H1 (cell line): Measurements from ENCODE around the gene ACAP3. TPM values are rescaled to one million over a fixed set of nuclear protein-coding genes. Genes with fewer than 3 reads are reported as not detected.

Experiments used
- CTCF ChIA-PET: fragments of 300-600 bp; sonication (Branson Sonifier 250); formaldehyde crosslinking; loops from one replicate; lab custom pipeline; 2021; ENCODE audit not compliant: partially characterized antibody; lab: Charles Lee
- POLR2A ChIA-PET: fragments of 300-600 bp; sonication (Branson Sonifier 250); formaldehyde crosslinking; loops from one replicate; lab custom pipeline; 2021; ENCODE audit warnings: inconsistent platforms; ENCODE audit not compliant: partially characterized antibody; lab: Charles Lee
- DNase-seq, 2 experiments: peaks; one replicate each; pipeline versions ENCODE4 v3.0.0 to v3.0.0-alpha.2; 2010 to 2022; ENCODE audit warnings: low spot score in 2 of 2, low read depth in 1 of 2, mixed read lengths in 1 of 2
- FAIRE-seq: peaks from 2 replicates; lab custom pipeline; 2011; peaks lifted over from hg19 to GRCh38; lab: Jason Lieb, UNC
- H2AFZ ChIP-seq: 2 replicates; pipeline ENCODE4 v1.8.1; 2012; ENCODE audit warnings: low read length, inconsistent platforms
- H2AK5ac ChIP-seq: 2 replicates; pipeline ENCODE4 v1.6.1; 2013; ENCODE audit warnings: low read depth, low read length
- H2BK120ac ChIP-seq: replicated peaks from 2 replicates; pipeline ENCODE3; 2013; ENCODE audit warnings: low read depth, low read length, inconsistent platforms
- H2BK12ac ChIP-seq: 2 replicates; pipeline ENCODE4 v1.6.1; 2013; ENCODE audit warnings: low read depth, low read length
- H2BK15ac ChIP-seq: 2 replicates; pipeline ENCODE4 v1.6.1; 2013; ENCODE audit warnings: low read length
- H2BK20ac ChIP-seq: 2 replicates; pipeline ENCODE4 v1.6.1; 2013; ENCODE audit warnings: low read length
- H2BK5ac ChIP-seq: 2 replicates; pipeline ENCODE4 v1.6.1; 2013; ENCODE audit warnings: low read depth, low read length
- H3K14ac ChIP-seq: 2 replicates; pipeline ENCODE4 v1.6.1; 2013; ENCODE audit warnings: inconsistent platforms; ENCODE audit not compliant: insufficient read length
- H3K18ac ChIP-seq: 2 replicates; pipeline ENCODE4 v1.6.1; 2013; ENCODE audit warnings: low read length; ENCODE audit errors: extremely low read depth
- H3K23ac ChIP-seq: 2 replicates; pipeline ENCODE4 v1.6.1; 2013; ENCODE audit warnings: inconsistent platforms; ENCODE audit not compliant: insufficient read length
- H3K23me2 ChIP-seq: 2 replicates; pipeline ENCODE4 v1.6.1; 2013; ENCODE audit warnings: low read depth, low read length
- H3K27ac ChIP-seq: 2 replicates; pipeline ENCODE4 v1.6.1; 2011; ENCODE audit warnings: low read depth, low read length, inconsistent platforms
- H3K27me3 ChIP-seq, 4 experiments: replicated peaks in 1 of 4; 1 replicate in 1 of 4; 2 replicates in 3 of 4; pipeline versions ENCODE4 v1.6.1 to v1.8.1; 2011 to 2013; ENCODE audit warnings: low read length in 3 of 4, mild to moderate bottlenecking in 3 of 4, inconsistent platforms in 2 of 4, mixed read lengths in 2 of 4, moderate library complexity in 1 of 4; ENCODE audit not compliant: control insufficient read depth in 3 of 4, insufficient read depth in 3 of 4; ENCODE audit errors: extremely low read depth in 1 of 4
- H3K36me3 ChIP-seq, 4 experiments: 2 replicates each; pipeline versions ENCODE4 v1.6.1 to v1.8.1; 2011 to 2013; ENCODE audit warnings: mild to moderate bottlenecking in 4 of 4, low read length in 3 of 4, moderate library complexity in 2 of 4, control low read depth in 1 of 4, inconsistent platforms in 1 of 4; ENCODE audit not compliant: insufficient read depth in 4 of 4, control insufficient read depth in 2 of 4
- H3K4ac ChIP-seq: replicated peaks from 2 replicates; pipeline ENCODE3; 2013; ENCODE audit warnings: low read length, low read depth, mixed read lengths, inconsistent platforms; ENCODE audit not compliant: insufficient read length
- H3K4me1 ChIP-seq, 4 experiments: replicated peaks in 1 of 4; 1 replicate in 1 of 4; 2 replicates in 3 of 4; pipeline versions ENCODE4 v1.6.1 to v1.8.1; 2011 to 2013; ENCODE audit warnings: low read length in 3 of 4, inconsistent platforms in 2 of 4, mixed read lengths in 1 of 4; ENCODE audit not compliant: insufficient read depth in 4 of 4, control insufficient read depth in 3 of 4
- H3K4me2 ChIP-seq, 2 experiments: 2 replicates each; pipeline versions ENCODE4 v1.6.1 to v1.8.1; 2011 to 2013; ENCODE audit warnings: low read depth in 2 of 2, low read length in 2 of 2, control low read depth in 1 of 2, inconsistent platforms in 1 of 2, mild to moderate bottlenecking in 1 of 2; ENCODE audit not compliant: insufficient read depth in 1 of 2
- H3K4me3 ChIP-seq, 4 experiments: fragments of 200-600, 300-600 bp in 1 of 4; sonication (generic), shearing (Covaris generic), sonication (Bioruptor Twin) in 1 of 4; 2 replicates each; pipeline versions ENCODE4 v1.5.1 to v1.8.1; 2011 to 2016; ENCODE audit warnings: low read length in 4 of 4, low read depth in 3 of 4, control low read depth in 2 of 4, inconsistent platforms in 2 of 4, mild to moderate bottlenecking in 2 of 4, mixed read lengths in 1 of 4, moderate library complexity in 1 of 4; ENCODE audit not compliant: insufficient read depth in 2 of 4; ENCODE audit errors: extremely low read depth in 1 of 4
- H3K56ac ChIP-seq: replicated peaks from 2 replicates; pipeline ENCODE3; 2013; ENCODE audit warnings: low read depth, mild to moderate bottlenecking, mixed read lengths, low read length, inconsistent platforms; ENCODE audit not compliant: insufficient read length
- H3K79me1 ChIP-seq: 2 replicates; pipeline ENCODE4 v1.6.1; 2013; ENCODE audit warnings: low read depth, low read length, control low read depth
- H3K79me2 ChIP-seq, 2 experiments: 2 replicates each; pipeline versions ENCODE4 v1.6.1 to v1.8.1; 2012 to 2013; ENCODE audit warnings: low read length in 2 of 2, mild to moderate bottlenecking in 2 of 2, inconsistent platforms in 1 of 2; ENCODE audit not compliant: insufficient read depth in 2 of 2, control insufficient read depth in 1 of 2
- H3K9ac ChIP-seq, 4 experiments: replicated peaks in 1 of 4; 1 replicate in 1 of 4; 2 replicates in 3 of 4; pipeline versions ENCODE4 v1.6.1 to v1.8.1; 2011 to 2013; ENCODE audit warnings: low read depth in 3 of 4, low read length in 3 of 4, control low read depth in 2 of 4, mild to moderate bottlenecking in 2 of 4, moderate library complexity in 2 of 4, inconsistent platforms in 1 of 4; ENCODE audit errors: extremely low read depth in 1 of 4
- H3K9me3 ChIP-seq, 2 experiments: 2 replicates each; pipeline versions ENCODE4 v1.6.1 to v1.8.1; 2012 to 2013; ENCODE audit warnings: mild to moderate bottlenecking in 2 of 2, moderate library complexity in 2 of 2, control low read depth in 1 of 2, inconsistent platforms in 1 of 2, low read depth in 1 of 2, low read length in 1 of 2, mixed read lengths in 1 of 2; ENCODE audit not compliant: insufficient read depth in 2 of 2
- H4K20me1 ChIP-seq, 2 experiments: replicated peaks in 1 of 2; 2 replicates each; pipeline versions ENCODE3 to v1.8.1; 2011 to 2013; ENCODE audit warnings: inconsistent platforms in 2 of 2, low read length in 2 of 2, mild to moderate bottlenecking in 1 of 2; ENCODE audit not compliant: insufficient read depth in 2 of 2, control insufficient read depth in 1 of 2
- H4K5ac ChIP-seq: 2 replicates; pipeline ENCODE4 v1.6.1; 2013; ENCODE audit warnings: low read length, low read depth, mixed read lengths, inconsistent platforms; ENCODE audit not compliant: insufficient read length
- H4K8ac ChIP-seq: 2 replicates; pipeline ENCODE4 v1.8.0; 2013; ENCODE audit warnings: mild to moderate bottlenecking, moderate library complexity, low read length, inconsistent platforms; ENCODE audit not compliant: insufficient read depth; ENCODE audit errors: extremely low read depth
- H4K91ac ChIP-seq: replicated peaks from 2 replicates; pipeline ENCODE3; 2013; ENCODE audit warnings: low read length, mixed read lengths, inconsistent platforms; ENCODE audit not compliant: insufficient read length
- BCL11A ChIP-seq, 2 experiments: IDR thresholded peaks; one replicate each; pipeline ENCODE4 v1.6.1; 2011; ENCODE audit warnings: low read depth in 2 of 2, low read length in 2 of 2, mild to moderate bottlenecking in 2 of 2
- CBX5 ChIP-seq: fragments of 300-800, 300-1000 bp; sonication (generic); IDR thresholded peaks from 2 replicates; pipeline ENCODE4 v1.7.1; 2016; ENCODE audit warnings: antibody characterized with exemption, low read length, low read depth
- KDM1A ChIP-seq: fragments of 200-600, 300-600 bp; sonication (generic); IDR thresholded peaks from 2 replicates; pipeline ENCODE4 v1.7.1; 2016; ENCODE audit warnings: mild to moderate bottlenecking, low read length, borderline replicate concordance
- RFX5 ChIP-seq: IDR thresholded peaks from 2 replicates; pipeline ENCODE4 v1.6.1; 2011; ENCODE audit warnings: low read depth, low read length, improper control_type of control experiment, borderline replicate concordance
- RNF2 ChIP-seq: fragments of 200-900, 300-1000 bp; sonication (generic); IDR thresholded peaks from 2 replicates; pipeline ENCODE4 v1.7.1; 2016; ENCODE audit warnings: borderline replicate concordance, low read depth, mild to moderate bottlenecking, antibody characterized with exemption, low read length; ENCODE audit not compliant: poor library complexity, severe bottlenecking; ENCODE audit errors: missing control alignments
- SP1 ChIP-seq: IDR thresholded peaks from 2 replicates; pipeline ENCODE4 v1.6.1; 2011; ENCODE audit warnings: low read depth, low read length
- SP4 ChIP-seq: IDR thresholded peaks from 2 replicates; pipeline ENCODE4 v1.6.1; 2012; ENCODE audit warnings: low read length, inconsistent platforms
- SRF ChIP-seq: IDR thresholded peaks from 2 replicates; pipeline ENCODE4 v1.6.1; 2011; ENCODE audit warnings: mild to moderate bottlenecking, low read depth, low read length, moderate library complexity
- WGBS, 2 experiments: shearing (Covaris generic) in 1 of 2; methylation state at CpG; one replicate each; pipeline versions ENCODE4 v1.1.6 to v1.1.7; 2013 to 2015; ENCODE audit warnings: low lambda C conversion rate in 2 of 2, mixed read lengths in 2 of 2, inconsistent platforms in 1 of 2, low coverage in 1 of 2, missing lambda C conversion rate in 1 of 2; ENCODE audit not compliant: insufficient replicate concordance in 2 of 2, insufficient coverage in 1 of 2, insufficient read length in 1 of 2; ENCODE audit errors: extremely low coverage in 1 of 2, missing lambda C conversion rate in 1 of 2; 5-methylcytosine and 5-hydroxymethylcytosine counted together
- polyA plus RNA-seq, 7 experiments: library from polyadenylated mRNA; depleted of rRNA in 3 of 7; stranded (reverse) in 5 of 7; unstranded in 2 of 7; fragments of >200 nt in 5 of 7; fragments of 200-250 nt in 2 of 7; gene quantifications; 1 replicate in 5 of 7; 2 replicates in 1 of 7; 4 replicates in 1 of 7; pipeline versions ENCODE4 v1.2.1 to v1.2.3, GENCODE V29; 2011 to 2013; ENCODE audit warnings: missing spikeins in 2 of 7, mixed read lengths in 2 of 7
- total RNA-seq: library from RNA; stranded (reverse); fragmentation: NEBNext Ultra II Directional; extraction: Animal tissue kit (Norgen Biotek cat#: 25700); gene quantifications from 2 replicates; pipeline ENCODE4 v1.2.1, GENCODE V29; 2021
- TF ChIP-seq, protein P1 (sequence below), 3 experiments: IDR thresholded peaks; 1 replicate in 2 of 3; 2 replicates in 1 of 3; pipeline versions ENCODE4 v1.5.1 to v1.6.1; 2011; ENCODE audit warnings: low read length in 3 of 3, mild to moderate bottlenecking in 3 of 3, inconsistent platforms in 2 of 3, low read depth in 1 of 3, moderate library complexity in 1 of 3; ENCODE audit not compliant: insufficient read depth in 1 of 3; ENCODE audit errors: control extremely low read depth in 1 of 3
- TF ChIP-seq, protein P2 (sequence below): IDR thresholded peaks from 2 replicates; pipeline ENCODE4 v1.6.1; 2012; ENCODE audit warnings: inconsistent platforms

Gene ACAP3
- total and polyA plus RNA-seq, 2 of the 8 experiments (the other 6 are each of a cell fraction or from before 2014, with no cell fraction given), result 14.8 to 28.3 TPM

DNA sequence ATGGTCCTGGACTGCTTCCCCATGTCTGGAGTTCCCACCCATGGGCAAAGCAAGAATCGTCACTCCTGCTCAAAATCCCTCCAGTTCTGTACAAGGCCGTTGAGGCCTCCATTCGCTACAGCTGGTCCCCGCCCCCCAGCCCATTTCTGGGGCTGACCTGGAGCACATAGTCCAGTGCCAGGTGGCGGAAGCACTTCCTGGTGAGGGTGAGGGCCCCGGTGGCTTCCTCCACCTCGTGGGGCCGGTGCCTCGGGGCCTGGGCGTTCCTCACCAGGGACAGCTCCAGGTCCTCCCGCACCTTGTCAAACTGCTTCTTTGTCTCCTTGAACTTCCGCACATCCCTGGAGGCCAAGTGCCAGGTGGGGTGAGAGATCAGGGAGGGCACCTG lies 7.4 kb downstream of the ACAP3 start:
- no peak overlapping the region for H3K9ac ChIP-seq
- WGBS, 2 experiments, result 95% methylated on average over 12 of the region's 12 CpGs; no CpG with 5 or more reads in 1 of the 2 experiments
- H3K23ac ChIP-seq, result no peak overlapping the region
- H3K4me3 ChIP-seq, result no peak overlapping the region
- no peak overlapping the region for H3K27ac ChIP-seq
- no peak overlapping the region for H2BK5ac ChIP-seq
- no peak overlapping the region for H3K56ac ChIP-seq
- H3K27me3 ChIP-seq, result no peaks in the 10 kb centered on the region
- no peak overlapping the region for H3K18ac ChIP-seq
- FAIRE-seq (no peak), DNase-seq (no peak)
- H3K4me2 ChIP-seq, result no peak overlapping the region
- peaks cover 0 to 15% (median 11%) of the 10 kb centered on the region in 4 experiments; a peak in 5 of 7 replicates for H3K4me1 ChIP-seq
- H2BK20ac ChIP-seq, result no peak overlapping the region
- no peak overlapping the region for H2AFZ ChIP-seq
- H4K8ac ChIP-seq, result no peak overlapping the region
- no peak overlapping the region for H2BK12ac ChIP-seq
- no peaks in the 10 kb centered on the region for H3K23me2 ChIP-seq
- H3K4ac ChIP-seq, result no peak overlapping the region
- H3K14ac ChIP-seq, result no peak overlapping the region
- H3K36me3 ChIP-seq, result peaks cover 0 to 4% (median 0%) of the 10 kb centered on the region in 4 experiments; a peak in 1 of 8 replicates
- no peak overlapping the region for H2BK15ac ChIP-seq
- CTCF ChIA-PET, result interaction anchor here (0.6 to 2.7 kb wide), 27 partner anchors 9 to 320 kb away, joined by 3 to 15 read pairs (median 3); no protein-coding TSS in a partner anchor
- H4K20me1 ChIP-seq, result peaks cover 5 to 19% of the 10 kb centered on the region in 2 experiments
- no peak overlapping the region for H2AK5ac ChIP-seq
- POLR2A ChIA-PET, result interaction anchor here (0.7 to 1.9 kb wide), 5 partner anchors 9 to 69 kb away, joined by 3 to 7 read pairs (median 4); no protein-coding TSS in a partner anchor
- no peak overlapping the region for H2BK120ac ChIP-seq
- H3K9me3 ChIP-seq, result no peaks in the 10 kb centered on the region
- no peaks in the 10 kb centered on the region for H3K79me2 ChIP-seq
- H4K5ac ChIP-seq, result no peak overlapping the region
- no peaks in the 10 kb centered on the region for H3K79me1 ChIP-seq
- no peak overlapping the region for H4K91ac ChIP-seq
- TF ChIP-seq SP4 (no peak), BCL11A (IDR thresholded peaks at IDR 0.05; ENCODE audit: low read depth in 2 of 2, low read length in 2 of 2) (no peak), RFX5 (no peak), CBX5 (no peak), KDM1A (no peak), SRF (no peak), SP1 (no peak), RNF2 (no peak)
- TF ChIP-seq, protein P1, sequence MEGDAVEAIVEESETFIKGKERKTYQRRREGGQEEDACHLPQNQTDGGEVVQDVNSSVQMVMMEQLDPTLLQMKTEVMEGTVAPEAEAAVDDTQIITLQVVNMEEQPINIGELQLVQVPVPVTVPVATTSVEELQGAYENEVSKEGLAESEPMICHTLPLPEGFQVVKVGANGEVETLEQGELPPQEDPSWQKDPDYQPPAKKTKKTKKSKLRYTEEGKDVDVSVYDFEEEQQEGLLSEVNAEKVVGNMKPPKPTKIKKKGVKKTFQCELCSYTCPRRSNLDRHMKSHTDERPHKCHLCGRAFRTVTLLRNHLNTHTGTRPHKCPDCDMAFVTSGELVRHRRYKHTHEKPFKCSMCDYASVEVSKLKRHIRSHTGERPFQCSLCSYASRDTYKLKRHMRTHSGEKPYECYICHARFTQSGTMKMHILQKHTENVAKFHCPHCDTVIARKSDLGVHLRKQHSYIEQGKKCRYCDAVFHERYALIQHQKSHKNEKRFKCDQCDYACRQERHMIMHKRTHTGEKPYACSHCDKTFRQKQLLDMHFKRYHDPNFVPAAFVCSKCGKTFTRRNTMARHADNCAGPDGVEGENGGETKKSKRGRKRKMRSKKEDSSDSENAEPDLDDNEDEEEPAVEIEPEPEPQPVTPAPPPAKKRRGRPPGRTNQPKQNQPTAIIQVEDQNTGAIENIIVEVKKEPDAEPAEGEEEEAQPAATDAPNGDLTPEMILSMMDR (IDR thresholded peaks at IDR 0.05; ENCODE audit: control extremely low read depth in 1 of 3, insufficient read depth in 1 of 3, low read depth in 1 of 3, low read length in 3 of 3), result no peak
- TF ChIP-seq, protein P2, sequence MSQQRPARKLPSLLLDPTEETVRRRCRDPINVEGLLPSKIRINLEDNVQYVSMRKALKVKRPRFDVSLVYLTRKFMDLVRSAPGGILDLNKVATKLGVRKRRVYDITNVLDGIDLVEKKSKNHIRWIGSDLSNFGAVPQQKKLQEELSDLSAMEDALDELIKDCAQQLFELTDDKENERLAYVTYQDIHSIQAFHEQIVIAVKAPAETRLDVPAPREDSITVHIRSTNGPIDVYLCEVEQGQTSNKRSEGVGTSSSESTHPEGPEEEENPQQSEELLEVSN, result no peak
